Esophagus muscularis mucosa (tissue), 4 donors: ENCODE results near the gene MRPL46.

ENCODE experiments used
- CTCF ChIP-seq, 3 experiments: fragments of 200-600 bp in 2 of 3; fragments of 450-650 bp in 1 of 3; sonication (generic) in 2 of 3; IDR thresholded peaks; one replicate each; pipeline ENCODE4 v1.5.1; 2017 to 2019; ENCODE audit warnings: antibody characterized with exemption in 3 of 3, mild to moderate bottlenecking in 2 of 3, moderate library complexity in 1 of 3
- EP300 ChIP-seq: sonication (generic); formaldehyde crosslinking; IDR thresholded peaks from one replicate; pipeline ENCODE4 v1.6.1; 2017; ENCODE audit warnings: antibody characterized with exemption
- POLR2A ChIP-seq: fragments of 450-650 bp; IDR thresholded peaks from one replicate; pipeline ENCODE4 v1.6.1; 2017; ENCODE audit warnings: antibody characterized with exemption, moderate library complexity, mild to moderate bottlenecking, low read depth

DNA sequence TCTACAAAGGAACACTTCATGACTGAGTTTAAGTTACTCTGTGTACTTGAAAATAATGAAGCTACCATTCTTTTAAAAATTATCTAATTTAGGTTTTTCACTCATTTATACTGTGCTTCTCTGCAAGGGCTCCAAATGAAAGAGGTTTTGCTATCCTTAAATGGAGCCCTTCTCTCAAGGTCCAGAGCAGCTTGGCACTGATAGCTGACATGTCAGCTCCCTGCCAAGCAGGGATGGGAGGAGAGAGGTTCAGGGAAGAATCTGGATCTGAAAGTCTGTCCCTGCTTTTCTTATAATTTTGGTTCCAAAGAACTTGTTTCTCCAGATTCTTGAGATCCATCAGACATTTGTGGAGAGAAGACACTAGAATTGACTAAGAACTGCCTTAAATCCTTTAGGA, 39.4 kb upstream of the MRPL46 start:
- TF ChIP-seq CTCF (IDR thresholded peaks at IDR 0.05) (no peak), EP300 (no peak), POLR2A (no peak)
